EL (cell line): ENCODE results near the gene KLF7.
A peak's percentile ranks its signal among the peaks of the same experiment; 100 is the strongest.

ENCODE experiments used
- DNase-seq: peaks from one replicate; pipeline ENCODE4 v3.0.0-alpha.2; 2016

Gene KLF7

DNA sequence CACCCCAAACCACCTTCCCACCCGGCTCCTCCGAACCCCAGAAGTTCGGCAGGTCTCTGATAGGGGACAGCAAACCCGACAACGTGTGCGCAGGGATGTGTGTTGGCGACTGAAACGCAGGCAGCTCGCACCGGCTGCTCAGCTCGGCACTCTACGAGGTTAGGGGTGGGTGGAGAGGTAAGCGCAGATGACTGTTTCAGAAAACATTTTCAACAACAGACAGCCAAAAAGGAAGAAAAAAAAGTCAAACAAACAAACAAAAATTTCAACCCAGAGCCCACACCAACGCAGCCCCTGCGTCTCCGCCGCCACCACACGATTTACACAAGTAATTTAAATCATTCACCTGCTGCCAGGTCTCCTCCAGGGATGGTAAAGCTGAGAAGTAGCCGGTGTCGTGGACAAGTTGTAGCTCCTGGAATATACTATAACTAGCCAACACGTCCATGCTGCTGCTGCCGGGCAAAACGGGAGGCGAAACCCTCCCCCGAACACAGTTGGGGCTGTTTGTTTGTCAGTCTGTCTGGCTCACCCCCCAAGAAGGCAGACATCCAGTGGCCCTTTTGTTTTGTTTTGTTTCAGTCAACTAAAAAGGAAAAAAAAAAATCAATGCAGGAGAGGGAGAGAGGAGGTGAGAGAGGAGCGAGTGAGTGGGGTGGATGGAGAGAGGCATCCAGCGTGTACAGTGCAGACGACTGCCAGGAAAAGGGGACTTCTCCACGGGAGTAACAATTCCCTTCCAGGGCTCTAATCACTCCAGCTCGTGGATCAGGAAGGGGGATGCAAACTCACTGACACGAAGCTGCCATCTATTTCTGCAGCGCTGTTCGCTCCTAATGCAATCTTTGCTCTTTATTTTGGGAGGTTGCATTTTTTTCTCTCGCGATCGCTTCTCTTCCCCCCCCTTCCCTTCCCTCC lies at the start of gene KLF7:
KLF7 (minus strand) TSS at position 828 of the 918 bp plus-strand sequence; CDS start at position 448, 380 bp downstream.
- DNase-seq = peak; percentile 49

DNA sequence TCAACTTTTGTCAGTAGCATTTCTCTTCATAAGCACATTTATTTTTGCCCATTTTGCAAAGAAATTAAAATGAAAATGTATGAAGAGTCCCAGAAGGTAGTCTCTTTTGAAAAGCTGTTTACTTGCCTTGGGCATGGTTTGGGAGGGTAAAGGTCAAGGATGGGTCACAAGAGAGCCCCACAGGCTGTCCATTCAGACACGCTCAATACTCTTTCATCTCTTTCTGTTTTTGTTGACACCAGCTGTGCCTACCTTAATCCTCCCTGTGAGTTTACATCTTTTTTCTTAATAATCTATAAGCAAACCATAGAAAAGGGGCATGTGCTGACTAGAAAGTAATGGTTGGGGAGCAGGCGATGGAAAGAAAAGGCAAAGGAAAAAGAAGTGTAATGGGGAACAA lies 49.6 kb upstream of the KLF7 start:
- no peak for DNase-seq

DNA sequence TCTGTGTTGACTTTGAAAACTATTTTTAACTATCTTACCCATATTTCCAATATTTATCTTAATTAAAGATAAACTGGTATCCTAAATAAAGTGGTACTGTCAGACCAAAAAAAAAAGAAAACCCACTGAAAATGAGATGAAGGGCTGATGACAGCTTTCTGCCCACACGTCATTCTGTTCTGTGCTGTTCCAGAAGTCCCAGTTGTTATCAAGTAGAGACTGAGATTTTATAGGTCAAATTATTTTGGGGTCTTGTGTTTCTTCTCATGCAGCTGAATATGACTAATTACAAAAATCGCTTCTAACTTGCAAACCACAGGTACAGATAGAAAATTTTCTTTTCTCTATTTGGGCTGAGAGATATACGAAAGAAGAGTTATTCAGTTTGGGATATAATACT lies 48.7 kb upstream of the KLF7 start:
- DNase-seq = no peak

DNA sequence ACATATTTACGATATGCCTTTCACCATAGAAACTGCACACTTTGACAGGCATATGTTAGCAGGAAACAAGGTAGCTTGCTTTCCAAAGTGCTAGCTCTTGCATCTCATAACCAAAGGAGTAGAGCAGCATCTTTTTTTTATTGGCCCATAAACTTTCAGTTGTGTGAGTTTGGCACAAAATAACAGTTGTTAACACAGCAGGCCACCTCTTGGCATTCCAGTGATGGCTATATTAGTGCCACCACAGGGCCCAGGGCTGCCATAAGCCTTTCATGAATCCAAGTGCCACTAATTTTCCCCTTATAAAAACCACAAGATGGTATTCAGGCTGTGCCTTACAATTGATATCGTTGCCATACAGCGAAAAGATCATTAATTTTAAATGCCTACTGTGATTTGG lies 40.3 kb upstream of the KLF7 start:
- no peak for DNase-seq

DNA sequence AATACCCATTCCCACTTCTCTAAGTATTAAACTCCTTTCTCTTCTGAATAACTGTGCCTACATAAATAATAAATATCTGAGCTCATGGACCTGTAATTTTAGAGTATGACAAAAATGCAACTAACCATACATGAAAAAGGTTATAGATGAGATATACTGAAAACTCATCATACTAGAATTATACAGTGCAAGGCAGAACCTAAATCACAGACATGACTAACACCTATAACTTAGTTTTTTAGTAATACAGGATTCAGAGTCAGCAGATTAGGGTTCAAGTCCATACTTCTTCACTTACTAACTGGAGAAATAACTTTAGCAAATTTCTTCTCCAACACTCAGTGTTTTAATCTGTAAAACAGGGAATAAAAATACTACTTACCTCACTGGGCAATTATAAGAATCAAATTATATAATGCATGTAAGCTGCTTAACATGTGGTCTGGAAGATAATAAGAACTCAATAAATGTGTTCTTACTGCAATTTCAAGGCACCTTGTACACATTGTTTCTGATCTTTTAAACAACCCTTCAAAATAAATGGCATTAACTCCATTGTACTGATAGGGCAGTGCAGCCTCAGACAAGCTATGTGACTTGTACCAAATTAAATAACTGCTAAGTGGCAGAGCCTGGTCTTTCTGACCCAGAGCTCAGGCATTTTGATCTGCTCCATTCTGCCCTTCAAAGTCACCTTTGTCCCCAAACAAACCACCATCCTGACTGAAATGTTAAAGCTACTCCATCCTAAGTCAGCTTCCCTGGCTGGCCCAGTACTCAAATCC lies 39.6 kb upstream of the KLF7 start:
- no peak for DNase-seq

DNA sequence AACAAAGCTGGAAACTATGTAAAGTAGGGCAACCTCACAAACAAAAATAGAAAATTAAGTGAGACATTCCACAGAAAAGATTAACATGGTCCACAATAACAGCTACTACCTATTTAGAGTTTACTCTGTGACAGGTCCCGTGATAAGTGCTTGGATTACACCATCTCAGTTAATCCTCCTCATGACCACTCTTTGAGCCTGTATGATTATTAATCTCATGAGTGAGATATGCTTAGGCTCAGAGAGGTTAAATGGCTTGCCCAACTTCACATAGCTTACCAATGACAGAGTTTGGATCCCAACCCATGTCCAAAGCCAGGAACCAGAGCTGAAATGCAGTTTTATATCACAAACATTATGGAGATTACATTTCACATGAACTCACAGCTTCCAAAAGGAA lies 37.3 kb upstream of the KLF7 start:
- no peak for DNase-seq

DNA sequence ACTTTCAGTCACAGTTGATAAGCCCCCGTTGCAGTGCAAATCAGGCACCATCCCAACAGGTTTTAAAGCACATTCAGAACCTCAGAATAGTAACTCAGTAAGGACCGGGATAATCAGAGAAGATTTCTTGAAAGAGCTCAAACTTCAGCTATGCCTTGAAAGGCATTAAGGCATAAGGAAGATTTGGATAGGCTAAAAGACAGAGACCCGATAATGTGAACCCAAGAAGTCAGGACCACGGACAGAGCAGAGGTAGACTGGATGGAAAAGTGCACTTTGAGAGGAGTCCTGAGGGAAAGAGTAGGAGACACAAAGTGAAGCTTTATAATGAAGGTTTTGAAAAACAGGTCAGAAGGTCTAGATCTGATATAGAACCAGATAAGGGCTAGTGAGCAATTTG lies 36.9 kb upstream of the KLF7 start:
- DNase-seq = peak; percentile 35

DNA sequence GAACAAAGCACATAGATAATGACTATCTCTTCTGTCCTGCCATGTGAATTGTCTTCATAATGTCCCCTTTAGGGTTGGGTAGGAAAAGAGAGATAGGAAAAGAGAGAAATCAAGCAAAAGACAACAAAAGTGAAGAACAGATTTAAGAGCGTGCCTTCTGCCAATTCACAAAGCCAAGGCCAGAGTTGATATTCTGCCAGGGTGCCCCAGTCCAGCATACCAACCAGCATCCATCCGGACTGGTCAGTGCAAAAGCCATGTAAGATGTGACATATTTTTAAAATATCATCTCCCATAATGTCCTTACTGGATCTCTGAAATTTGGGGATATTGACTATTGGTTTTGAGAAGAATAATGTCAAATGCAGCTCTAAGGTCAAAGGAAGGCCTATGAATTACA lies 35.7 kb upstream of the KLF7 start:
- DNase-seq = no peak

DNA sequence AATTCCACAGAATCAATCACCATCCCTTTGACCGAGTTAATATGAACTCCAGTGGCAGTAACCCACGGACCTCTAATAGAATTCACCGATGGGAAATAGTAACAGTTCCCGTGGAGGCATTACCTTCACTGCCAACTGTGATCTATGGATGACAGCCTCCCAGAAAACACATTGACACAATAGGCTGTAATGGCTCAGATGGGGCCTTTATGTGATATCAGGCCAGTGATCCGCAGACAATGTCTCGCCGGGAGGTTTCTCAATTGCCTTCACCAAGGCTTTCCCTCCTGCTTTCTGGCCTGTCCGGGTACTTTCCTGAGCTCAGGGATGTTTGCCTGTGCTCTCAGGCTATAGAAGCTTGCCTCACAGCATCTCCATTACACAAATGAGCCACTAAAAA lies 34.4 kb upstream of the KLF7 start:
- no peak for DNase-seq

DNA sequence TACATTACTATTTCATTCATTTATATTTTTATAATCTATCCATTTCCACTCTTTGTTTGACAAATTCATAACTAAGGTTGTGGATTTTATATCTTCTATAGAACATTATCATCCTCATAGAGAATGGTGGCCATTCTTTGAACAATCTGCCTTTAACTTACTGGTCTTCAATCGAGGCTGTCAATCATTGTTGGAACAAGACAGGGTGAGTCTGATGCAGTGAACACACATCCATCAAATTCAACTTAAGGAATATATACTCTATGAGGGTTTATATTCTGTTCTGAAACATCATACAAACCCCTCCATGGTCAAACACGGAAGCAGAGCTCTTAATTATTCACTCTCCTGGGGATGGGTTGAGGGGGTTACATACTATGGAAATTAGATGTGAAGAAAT lies 28.3 kb upstream of the KLF7 start:
- DNase-seq = no peak

DNA sequence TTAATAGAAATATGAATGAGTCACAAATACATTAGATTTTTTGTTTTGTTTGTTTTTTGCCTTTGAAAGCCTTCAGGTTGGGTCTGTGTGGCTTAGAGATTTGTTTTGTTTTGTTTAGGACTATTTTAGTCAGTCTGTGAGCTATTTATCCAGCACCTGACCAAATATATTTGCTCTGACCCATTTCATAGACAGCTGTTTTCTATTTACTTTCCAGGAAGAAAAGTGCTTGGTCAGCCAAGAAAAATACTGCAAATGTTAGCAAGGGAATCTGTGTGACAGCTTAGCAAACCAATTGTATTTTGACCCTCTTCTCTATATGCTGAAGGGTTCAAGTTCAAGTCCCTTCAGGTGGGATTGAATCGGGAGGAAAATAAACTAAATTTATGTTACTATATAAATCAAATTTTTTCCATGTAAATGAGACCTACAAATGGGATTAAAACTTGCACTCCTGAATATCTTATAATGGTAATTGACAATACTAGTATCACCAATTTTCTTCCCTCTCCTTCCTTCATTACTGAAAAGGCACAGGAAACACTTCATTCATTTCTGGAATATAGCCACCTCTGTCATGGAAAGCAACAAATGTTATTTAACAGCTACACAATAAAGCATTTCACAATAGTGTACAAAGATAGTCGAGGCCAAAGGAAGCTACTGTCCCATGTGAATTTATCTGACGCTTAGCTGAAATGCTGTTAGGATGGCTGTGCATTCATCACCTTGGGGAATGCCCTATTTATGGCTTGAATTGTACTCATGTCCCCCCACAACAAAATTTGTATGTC lies 23.1 kb upstream of the KLF7 start:
- DNase-seq = peak; percentile 38

DNA sequence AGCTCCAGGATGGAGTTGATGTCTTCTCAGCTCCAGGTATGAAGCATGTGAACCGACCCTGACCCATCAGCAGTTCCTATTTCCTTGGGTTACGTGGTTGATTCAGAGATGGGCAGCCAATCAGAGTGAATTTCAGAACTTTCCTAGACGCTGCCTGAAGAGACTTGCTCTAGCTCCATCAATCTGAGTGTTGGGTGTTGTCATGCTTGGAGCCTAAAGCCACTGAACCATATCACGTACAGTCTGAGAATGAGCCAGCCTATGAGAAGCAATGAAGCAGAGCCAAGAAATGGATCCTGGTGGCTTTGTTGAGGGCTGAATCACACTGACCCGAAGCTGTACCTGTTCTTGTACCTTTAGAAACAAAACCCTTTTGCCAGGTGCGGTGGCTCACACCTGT lies 19.6 kb upstream of the KLF7 start:
- DNase-seq = no peak

DNA sequence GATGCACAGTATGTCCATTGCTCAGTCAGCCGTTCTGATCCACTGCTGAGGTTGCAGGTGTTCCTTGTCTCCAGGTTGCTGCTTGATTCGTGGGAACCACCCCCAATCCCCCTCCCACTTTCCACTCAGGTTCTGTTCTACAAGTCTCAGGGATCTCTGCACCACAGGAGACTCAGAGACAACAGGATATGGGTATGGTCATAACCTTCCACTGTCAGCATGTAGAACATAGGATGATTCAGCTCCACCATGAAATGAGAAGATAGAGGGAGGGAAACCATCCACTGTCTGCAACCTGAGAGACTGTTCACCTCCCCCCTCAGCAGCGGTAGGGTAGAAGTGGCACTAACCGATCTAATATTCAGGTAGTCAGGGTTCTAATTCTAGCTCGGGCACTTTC lies 19.0 kb upstream of the KLF7 start:
- DNase-seq = peak; percentile 21

DNA sequence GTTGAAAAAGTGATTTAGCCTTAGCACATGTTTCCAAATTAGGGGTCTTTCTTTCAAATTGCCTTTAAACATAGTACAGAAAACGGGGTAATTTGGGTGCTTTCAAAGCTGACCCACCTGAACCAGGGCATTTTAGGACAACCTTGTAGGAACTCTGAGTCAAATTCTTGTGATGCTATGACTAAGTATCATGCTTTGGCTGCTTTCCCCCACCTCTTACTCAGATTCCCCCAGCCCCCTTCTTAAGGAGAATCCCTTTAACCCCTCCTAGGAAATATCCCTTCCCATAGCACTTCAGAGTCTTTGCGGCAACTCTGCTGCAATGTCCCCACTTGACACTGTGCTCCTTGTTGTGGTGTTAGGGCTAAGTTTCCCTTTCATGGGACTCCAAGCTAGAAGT lies 18.6 kb upstream of the KLF7 start:
- DNase-seq = peak; percentile 55

DNA sequence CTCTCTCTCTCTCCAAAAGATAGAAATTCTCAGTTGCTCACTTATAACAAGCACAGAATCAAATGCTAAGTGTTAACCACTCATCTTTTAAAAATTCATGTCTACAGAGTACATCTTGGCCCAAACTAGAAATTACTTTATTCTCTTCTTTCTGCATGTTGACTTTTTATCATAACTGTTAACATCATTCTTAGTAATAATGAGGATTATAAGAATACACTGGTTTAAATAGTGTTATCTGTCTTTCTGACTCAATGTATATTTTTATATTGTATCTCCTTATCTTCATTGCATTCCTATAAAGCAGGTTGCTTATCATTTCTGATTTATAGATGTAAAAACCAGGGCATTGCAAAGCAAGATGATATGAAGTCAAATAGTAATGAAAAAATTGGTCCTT lies 17.8 kb upstream of the KLF7 start:
- DNase-seq = no peak

DNA sequence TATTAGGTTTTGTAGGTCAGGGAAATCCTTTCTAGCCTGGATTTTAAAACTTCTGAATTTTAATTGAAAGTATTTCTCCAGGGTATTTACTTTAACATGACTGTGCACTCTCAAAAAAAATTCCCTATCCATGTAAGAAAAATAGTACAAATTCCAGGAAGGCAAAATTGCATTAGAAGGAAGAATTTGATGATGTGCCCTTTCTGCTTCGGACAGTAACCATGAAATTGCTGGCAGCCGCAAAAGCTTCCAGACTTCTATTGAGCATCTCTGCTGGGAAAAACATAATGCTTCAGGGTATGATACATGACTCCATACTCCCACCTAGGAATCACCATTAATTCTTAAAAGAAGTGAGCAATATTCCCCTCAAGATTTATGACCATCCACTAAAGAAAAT lies 17.2 kb upstream of the KLF7 start:
- DNase-seq = peak; percentile 81

DNA sequence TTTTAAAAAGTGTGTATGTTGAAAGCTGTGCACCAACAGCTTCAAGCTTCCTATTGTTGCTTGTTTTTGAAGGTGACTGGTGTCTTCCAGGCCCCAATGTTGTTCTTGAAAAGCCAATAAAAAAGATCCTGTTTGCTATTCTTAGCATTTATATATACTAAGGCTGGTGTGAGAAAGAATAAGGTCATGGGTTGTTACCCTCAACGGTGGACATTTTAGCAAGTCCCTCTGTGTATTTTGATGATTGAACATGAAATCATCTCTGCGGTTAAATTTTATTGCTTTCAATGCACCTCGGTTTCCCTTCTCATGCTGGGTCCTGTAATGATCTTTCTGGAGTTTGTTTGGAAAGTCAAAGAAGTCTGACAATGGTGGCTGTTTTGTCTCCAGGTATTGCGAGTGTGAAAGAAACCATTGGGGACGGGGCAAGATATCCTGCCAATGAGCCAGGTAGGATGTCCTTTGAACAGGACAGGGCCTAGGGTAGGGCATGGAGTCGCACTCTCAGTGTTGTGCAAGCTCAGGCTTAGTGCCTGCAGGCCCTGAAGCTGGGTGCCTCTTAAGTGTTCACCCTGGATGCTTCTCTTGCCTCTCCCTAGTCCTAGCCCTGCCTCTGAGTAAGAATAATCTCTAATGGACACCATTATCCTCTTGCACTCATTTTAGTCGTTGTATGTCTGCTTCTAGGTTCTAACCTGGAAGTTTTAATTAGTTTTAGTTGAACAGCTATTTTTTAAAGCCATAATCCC lies 16.0 kb upstream of the KLF7 start:
- peak; percentile 50 for DNase-seq

DNA sequence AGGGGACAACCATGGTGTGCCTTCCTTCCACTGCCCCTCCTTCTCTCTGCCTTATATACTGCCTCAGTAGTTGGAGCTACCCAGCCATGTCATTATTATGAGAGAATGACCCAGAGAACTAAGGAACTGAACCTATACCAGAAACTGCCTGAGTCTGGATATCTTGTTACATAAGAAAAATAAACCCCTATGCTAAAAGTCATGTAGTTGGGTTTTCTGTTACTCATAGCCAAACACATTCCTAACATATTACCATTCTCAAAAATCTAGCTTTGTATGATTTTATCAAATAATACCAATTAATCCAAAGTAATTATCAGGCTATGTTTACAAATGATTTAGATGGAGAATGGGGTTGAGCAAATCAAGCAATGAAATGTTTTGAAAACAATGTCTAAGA lies 15.0 kb upstream of the KLF7 start:
- peak; percentile 48 for DNase-seq

DNA sequence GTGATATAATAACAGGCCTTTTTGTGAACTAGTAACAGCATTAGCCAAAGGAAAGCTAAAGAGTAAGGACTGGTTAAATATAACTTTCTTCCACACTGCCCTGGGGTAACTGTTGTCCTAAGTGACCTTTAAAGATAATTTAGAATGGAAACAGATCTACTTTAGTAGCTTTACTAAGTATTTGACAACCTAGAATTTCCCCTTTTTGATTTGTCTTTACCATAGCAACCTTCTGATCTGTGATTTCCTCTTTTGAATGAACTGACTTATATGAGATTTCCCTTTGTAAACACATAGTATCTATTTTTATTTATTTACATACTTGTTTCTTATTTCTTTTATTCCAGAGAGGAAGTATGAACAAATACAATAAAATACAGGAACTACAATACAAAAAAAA lies 10.5 kb upstream of the KLF7 start:
- DNase-seq = no peak

DNA sequence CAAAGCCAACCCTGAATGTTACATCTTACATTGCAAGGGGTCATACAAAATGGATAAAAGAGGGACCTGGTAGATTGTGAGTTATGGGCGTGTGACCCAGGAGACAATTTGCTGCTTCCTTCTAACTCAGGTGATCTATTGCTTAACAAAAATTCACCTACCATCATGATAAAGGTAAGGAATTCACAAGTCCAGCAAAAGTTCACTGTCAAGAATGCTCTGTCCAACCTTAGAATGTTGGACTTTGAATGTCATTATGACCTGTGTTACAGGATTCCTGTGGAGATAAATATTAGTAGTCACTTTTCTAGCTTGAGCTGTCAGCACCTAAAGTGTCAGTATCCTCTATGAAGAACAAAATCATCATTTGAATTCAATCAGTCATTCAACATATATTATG lies 7.9 kb upstream of the KLF7 start:
- DNase-seq = no peak

DNA sequence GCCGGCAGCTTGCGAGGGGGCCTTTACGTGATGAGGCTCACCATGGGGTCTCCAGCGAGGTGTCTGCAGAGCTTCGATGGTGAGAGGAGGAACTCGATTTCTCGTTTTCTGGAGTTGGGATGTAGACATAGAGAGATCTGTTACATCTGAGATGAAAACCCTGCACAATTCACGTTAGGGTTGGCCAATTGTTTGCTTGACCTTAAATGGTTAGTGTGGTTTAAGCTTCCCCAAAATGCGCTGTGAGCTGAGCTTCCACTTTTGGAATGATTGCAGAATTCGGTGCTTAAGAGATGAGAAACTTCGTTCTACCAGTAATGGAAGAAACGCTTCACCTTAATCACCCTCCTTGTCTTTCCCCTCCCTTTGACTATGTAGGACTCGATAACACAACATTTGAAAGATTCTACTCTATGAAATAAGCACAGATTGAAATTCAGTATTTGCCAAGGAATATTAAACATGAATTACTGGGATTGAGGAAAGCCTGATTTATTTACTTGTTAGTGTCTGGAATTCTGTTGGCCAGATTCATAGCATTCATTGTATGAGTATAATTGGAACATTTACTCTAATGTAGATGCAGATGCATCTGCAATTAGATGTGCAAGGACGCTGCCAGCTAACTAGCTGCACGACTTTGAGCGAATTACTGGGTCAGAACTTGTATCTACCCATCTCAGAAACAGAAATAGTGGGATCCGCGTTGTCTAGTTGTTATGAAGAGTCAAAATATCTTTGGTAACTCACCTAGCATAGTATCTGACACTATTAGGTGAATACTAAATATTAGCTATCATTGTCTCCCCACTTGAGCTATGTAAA lies 1.6 kb upstream of the KLF7 start:
- peak; percentile 45 for DNase-seq
